Testis (tissue), 3 donors: ENCODE measurements around the gene ANO2. TPM values are rescaled to one million over a fixed set of nuclear protein-coding genes. Genes with fewer than 3 reads are reported as not detected.

Experiments
- DNase-seq: peaks from one replicate; pipeline ENCODE4 v3.0.0-alpha.2; 2019
- H3K27ac ChIP-seq, 2 donors: fragments of 200-600 bp; sonication (generic); one replicate each; pipeline ENCODE4 v1.5.1; 2019
- H3K27me3 ChIP-seq: fragments of 200-600 bp; sonication (generic); one replicate; pipeline ENCODE4 v1.5.1; 2019
- H3K36me3 ChIP-seq: fragments of 200-600 bp; sonication (generic); one replicate; pipeline ENCODE4 v1.5.1; 2017; ENCODE audit warnings: low read depth; ENCODE audit errors: missing control alignments
- H3K4me1 ChIP-seq: fragments of 200-600 bp; sonication (generic); one replicate; pipeline ENCODE4 v1.5.1; 2019
- H3K4me3 ChIP-seq, 2 donors: fragments of 200-600 bp; sonication (generic); one replicate each; pipeline ENCODE4 v1.5.1; 2017 to 2019
- H3K9me3 ChIP-seq: fragments of 200-600 bp; sonication (generic); one replicate; pipeline ENCODE4 v1.5.1; 2017
- POLR2A ChIP-seq: fragments of 450-650 bp; IDR thresholded peaks from one replicate; pipeline ENCODE4 v1.6.1; 2017; ENCODE audit warnings: antibody characterized with exemption, mild to moderate bottlenecking, moderate library complexity
- WGBS, 2 donors: methylation state at CpG; one replicate each; pipeline ENCODE4 v1.1.5; 2018; 5-methylcytosine and 5-hydroxymethylcytosine counted together
- intact Hi-C: fragments of 100-400 bp; cut with DNase I; formaldehyde crosslinking; loops from one replicate; pipeline ENCODE4 v1.15.1; 2023; ENCODE audit warnings: low total_unique reads
- polyA plus RNA-seq: library from polyadenylated mRNA; stranded (reverse); fragments of 350-450 nt; fragmentation: Illumina TruSeq; extraction: RNeasy Lipid Tissue Mini Kit (QIAGEN cat#74804); gene quantifications from one replicate; pipeline ENCODE4 v1.2.3, GENCODE V29; 2014; ENCODE audit warnings: low read depth, low replicate concordance; ENCODE audit not compliant: insufficient read depth
- total RNA-seq, 2 donors: library from RNA; depleted of rRNA; stranded (reverse); fragments of >200 nt; gene quantifications; one replicate each; pipeline ENCODE4 v1.2.3, GENCODE V29; 2016
- TF ChIP-seq, protein P1 (sequence below), 3 experiments: fragments of 450-650 bp in 2 of 3; fragments of 200-600 bp in 1 of 3; sonication (generic) in 1 of 3; IDR thresholded peaks; one replicate each; pipeline ENCODE4 v1.5.1; 2016 to 2019; ENCODE audit warnings: antibody characterized with exemption in 3 of 3, mild to moderate bottlenecking in 2 of 3, moderate library complexity in 1 of 3

The ANO2 gene
- total and polyA plus RNA-seq, 3 donors from 2014 or later: 9.8 to 24.5 (median 24.4) TPM

DNA sequence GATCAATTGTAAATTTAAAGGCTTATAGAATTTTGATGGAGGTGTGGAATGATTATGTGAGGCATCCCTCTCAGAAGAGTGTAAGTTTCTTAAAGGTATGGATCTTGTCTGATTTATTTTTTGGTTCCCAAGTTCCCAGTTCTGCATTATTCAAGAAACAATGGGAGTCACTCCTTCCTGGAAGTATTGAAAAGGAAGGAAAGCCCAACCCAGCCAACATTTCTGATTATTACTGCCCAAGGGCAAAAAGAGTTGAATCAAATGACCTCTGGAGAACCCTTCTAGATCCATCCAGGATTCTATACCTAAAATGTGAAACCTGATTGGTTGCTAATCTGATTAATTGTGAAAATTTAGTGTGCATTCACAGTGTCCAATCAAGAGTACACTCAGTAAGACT is 166.2 kb downstream of the ANO2 start:
- Histone ChIP-seq H3K9me3 (no peaks in the 10 kb centered on the region), H3K4me1 (no peaks in the 10 kb centered on the region), H3K4me3 (no peak overlapping the region), H3K27me3 (no peaks in the 10 kb centered on the region), H3K27ac (no peak overlapping the region), H3K36me3 (no peaks in the 10 kb centered on the region)
- DNase-seq: no peak
- TF ChIP-seq POLR2A: no peak
- TF ChIP-seq, protein P1, sequence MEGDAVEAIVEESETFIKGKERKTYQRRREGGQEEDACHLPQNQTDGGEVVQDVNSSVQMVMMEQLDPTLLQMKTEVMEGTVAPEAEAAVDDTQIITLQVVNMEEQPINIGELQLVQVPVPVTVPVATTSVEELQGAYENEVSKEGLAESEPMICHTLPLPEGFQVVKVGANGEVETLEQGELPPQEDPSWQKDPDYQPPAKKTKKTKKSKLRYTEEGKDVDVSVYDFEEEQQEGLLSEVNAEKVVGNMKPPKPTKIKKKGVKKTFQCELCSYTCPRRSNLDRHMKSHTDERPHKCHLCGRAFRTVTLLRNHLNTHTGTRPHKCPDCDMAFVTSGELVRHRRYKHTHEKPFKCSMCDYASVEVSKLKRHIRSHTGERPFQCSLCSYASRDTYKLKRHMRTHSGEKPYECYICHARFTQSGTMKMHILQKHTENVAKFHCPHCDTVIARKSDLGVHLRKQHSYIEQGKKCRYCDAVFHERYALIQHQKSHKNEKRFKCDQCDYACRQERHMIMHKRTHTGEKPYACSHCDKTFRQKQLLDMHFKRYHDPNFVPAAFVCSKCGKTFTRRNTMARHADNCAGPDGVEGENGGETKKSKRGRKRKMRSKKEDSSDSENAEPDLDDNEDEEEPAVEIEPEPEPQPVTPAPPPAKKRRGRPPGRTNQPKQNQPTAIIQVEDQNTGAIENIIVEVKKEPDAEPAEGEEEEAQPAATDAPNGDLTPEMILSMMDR (IDR thresholded peaks at IDR 0.05): no peak
- intact Hi-C loops: no loop called here

DNA sequence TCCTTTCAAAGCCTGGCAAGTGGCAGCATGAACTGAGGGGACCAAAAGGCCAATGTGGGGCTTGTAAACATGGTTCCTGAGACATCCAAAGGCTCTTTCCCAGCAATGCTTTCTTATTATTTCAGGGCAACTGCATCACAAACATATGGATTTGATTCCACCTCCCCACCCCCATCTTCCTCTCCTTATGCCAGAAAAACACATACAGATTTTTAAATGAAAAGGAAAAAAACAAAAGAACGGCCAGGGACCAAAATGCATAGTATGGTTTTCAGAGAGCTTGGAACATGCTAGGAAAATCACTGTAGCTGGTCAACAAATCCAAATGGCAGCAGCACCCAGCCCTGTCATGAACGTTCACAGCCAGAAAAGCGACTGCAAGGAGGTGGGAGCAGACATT is 167.6 kb downstream of the ANO2 start:
- whole genome bisulfite sequencing, 2 donors: 70 to 85% methylated on average over 3 of the region's 3 CpGs

GRCh38 chr12:5776091-5776490 is 169.0 kb downstream of the ANO2 start:
- no peak for DNase-seq
- no peak for TF ChIP-seq POLR2A
- TF ChIP-seq, protein P1 (IDR thresholded peaks at IDR 0.05): no peak
- H3K27me3 ChIP-seq: no peaks in the 10 kb centered on the region
- no peaks in the 10 kb centered on the region for H3K9me3 ChIP-seq
- intact Hi-C loops: no loop called here
- no peak overlapping the region for H3K27ac ChIP-seq
- H3K4me3 ChIP-seq: no peak overlapping the region
- no peaks in the 10 kb centered on the region for H3K4me1 ChIP-seq
- 88 to 96% methylated on average over 4 of the region's 4 CpGs for WGBS, 2 donors
- no peaks in the 10 kb centered on the region for H3K36me3 ChIP-seq

More for the DNA sequence above, 167.6 kb downstream of the ANO2 start:
- no peak overlapping the region for H3K27ac ChIP-seq
- intact Hi-C loops: no loop called here
- no peak for DNase-seq
- no peak for TF ChIP-seq POLR2A
- TF ChIP-seq, protein P1 (IDR thresholded peaks at IDR 0.05): no peak
- no peaks in the 10 kb centered on the region for H3K36me3 ChIP-seq
- no peaks in the 10 kb centered on the region for H3K27me3 ChIP-seq
- no peak overlapping the region for H3K4me3 ChIP-seq
- H3K9me3 ChIP-seq: no peaks in the 10 kb centered on the region
- no peaks in the 10 kb centered on the region for H3K4me1 ChIP-seq

- Histone ChIP-seq H3K4me1 (no peaks in the 10 kb centered on the region), H3K4me3 (no peak overlapping the region), H3K9me3 (no peaks in the 10 kb centered on the region), H3K27me3 (no peaks in the 10 kb centered on the region), H3K36me3 (no peaks in the 10 kb centered on the region), H3K27ac (no peak overlapping the region)
- intact Hi-C loops: no loop called here
- TF ChIP-seq POLR2A: no peak
- 81 to 88% methylated on average over 3 of the region's 3 CpGs for WGBS, 2 donors
- no peak for DNase-seq
Observed at GRCh38 chr12:5773550-5773949, 171.5 kb downstream of the ANO2 start.

DNA sequence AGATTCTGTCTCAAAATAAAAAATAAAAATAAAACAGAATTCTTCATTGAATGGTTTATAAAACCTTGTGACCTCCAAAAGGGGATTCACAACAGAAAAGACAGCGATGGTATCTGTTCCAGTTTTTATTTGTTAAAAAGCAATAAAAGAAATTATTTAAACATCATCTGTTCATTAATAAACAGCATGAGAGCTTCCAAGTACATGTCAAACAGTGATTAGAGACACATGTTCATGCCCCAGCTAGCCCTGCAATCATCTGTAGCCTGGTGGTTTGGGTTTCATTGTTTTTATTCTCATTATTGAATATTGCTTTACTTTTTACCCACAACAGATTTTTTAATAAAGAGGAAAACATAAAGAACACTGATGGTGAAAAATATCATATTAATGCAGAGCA is 173.3 kb downstream of the ANO2 start:
- intact Hi-C loops: no loop called here
- WGBS, 2 donors: 67 to 70% methylated on average over 1 of the region's 1 CpG
- no peak for DNase-seq
- Histone ChIP-seq H3K27me3 (no peaks in the 10 kb centered on the region), H3K36me3 (no peaks in the 10 kb centered on the region), H3K4me3 (no peak overlapping the region), H3K27ac (no peak overlapping the region), H3K4me1 (no peaks in the 10 kb centered on the region), H3K9me3 (no peaks in the 10 kb centered on the region)
- no peak for TF ChIP-seq POLR2A
- TF ChIP-seq, protein P1 (IDR thresholded peaks at IDR 0.05): no peak
